HCEC 1CT (cell line): ENCODE data around the gene SKOR1.

Source experiments
- DNase-seq: peaks from one replicate; pipeline ENCODE4 v3.0.0-alpha.2; 2017

The SKOR1 gene

GRCh38 chr15:67796196-67797127, 28.8 kb upstream of the SKOR1 start:
- DNase-seq: no peak

- no peak for DNase-seq
Observed at GRCh38 chr15:67799801-67800205, 25.5 kb upstream of the SKOR1 start.

- DNase-seq: no peak
Observed at GRCh38 chr15:67801142-67801541, 24.2 kb upstream of the SKOR1 start.

GRCh38 chr15:67801926-67802914, 23.1 kb upstream of the SKOR1 start:
- no peak for DNase-seq

- DNase-seq: no peak
Observed at GRCh38 chr15:67803299-67803698, 22.0 kb upstream of the SKOR1 start.

- DNase-seq: no peak
Observed at GRCh38 chr15:67803996-67804843, 21.1 kb upstream of the SKOR1 start.

GRCh38 chr15:67805008-67805665, 20.2 kb upstream of the SKOR1 start:
- DNase-seq: no peak

GRCh38 chr15:67805666-67806516, 19.4 kb upstream of the SKOR1 start:
- DNase-seq: no peak

- no peak for DNase-seq
Observed at GRCh38 chr15:67806536-67806935, 18.8 kb upstream of the SKOR1 start.

- no peak for DNase-seq
Observed at GRCh38 chr15:67807141-67807540, 18.2 kb upstream of the SKOR1 start.

- DNase-seq: no peak
Observed at GRCh38 chr15:67807836-67808235, 17.5 kb upstream of the SKOR1 start.

GRCh38 chr15:67808821-67809220, 16.5 kb upstream of the SKOR1 start:
- no peak for DNase-seq

- no peak for DNase-seq
Observed at GRCh38 chr15:67809441-67809840, 15.9 kb upstream of the SKOR1 start.

- no peak for DNase-seq
Observed at GRCh38 chr15:67809866-67810265, 15.4 kb upstream of the SKOR1 start.

- no peak for DNase-seq
Observed at GRCh38 chr15:67812241-67812644, 13.1 kb upstream of the SKOR1 start.

GRCh38 chr15:67813104-67813634, 12.1 kb upstream of the SKOR1 start:
- DNase-seq: no peak

- DNase-seq: no peak
Observed at GRCh38 chr15:67815036-67815592, 10.2 kb upstream of the SKOR1 start.

GRCh38 chr15:67816668-67817067, 8.6 kb upstream of the SKOR1 start:
- DNase-seq: no peak

- DNase-seq: no peak
Observed at GRCh38 chr15:67818464-67818863, 6.8 kb upstream of the SKOR1 start.

- no peak for DNase-seq
Observed at GRCh38 chr15:67819636-67820035, 5.7 kb upstream of the SKOR1 start.
